Loucy (cell line): ENCODE results near the gene RNF4.
"Not testable (repeated sequence)": the region's sequence is repeated elsewhere in the genome, so short reads cannot be mapped to it uniquely, and the experiment has no call there.

Experiments used
- EZH2phosphoT487 ChIP-seq: fragments of 200-600 bp; IDR thresholded peaks from 2 replicates; pipeline ENCODE4 v1.6.1; 2018; ENCODE audit warnings: antibody characterized with exemption, mild to moderate bottlenecking, moderate library complexity, borderline replicate concordance
- TF ChIP-seq, protein P1 (sequence below): fragments of 200-600 bp; sonication (generic); conservative IDR thresholded peaks from 2 replicates; pipeline ENCODE4 v1.5.1; 2014; ENCODE audit warnings: mild to moderate bottlenecking, antibody characterized with exemption, low read length

DNA sequence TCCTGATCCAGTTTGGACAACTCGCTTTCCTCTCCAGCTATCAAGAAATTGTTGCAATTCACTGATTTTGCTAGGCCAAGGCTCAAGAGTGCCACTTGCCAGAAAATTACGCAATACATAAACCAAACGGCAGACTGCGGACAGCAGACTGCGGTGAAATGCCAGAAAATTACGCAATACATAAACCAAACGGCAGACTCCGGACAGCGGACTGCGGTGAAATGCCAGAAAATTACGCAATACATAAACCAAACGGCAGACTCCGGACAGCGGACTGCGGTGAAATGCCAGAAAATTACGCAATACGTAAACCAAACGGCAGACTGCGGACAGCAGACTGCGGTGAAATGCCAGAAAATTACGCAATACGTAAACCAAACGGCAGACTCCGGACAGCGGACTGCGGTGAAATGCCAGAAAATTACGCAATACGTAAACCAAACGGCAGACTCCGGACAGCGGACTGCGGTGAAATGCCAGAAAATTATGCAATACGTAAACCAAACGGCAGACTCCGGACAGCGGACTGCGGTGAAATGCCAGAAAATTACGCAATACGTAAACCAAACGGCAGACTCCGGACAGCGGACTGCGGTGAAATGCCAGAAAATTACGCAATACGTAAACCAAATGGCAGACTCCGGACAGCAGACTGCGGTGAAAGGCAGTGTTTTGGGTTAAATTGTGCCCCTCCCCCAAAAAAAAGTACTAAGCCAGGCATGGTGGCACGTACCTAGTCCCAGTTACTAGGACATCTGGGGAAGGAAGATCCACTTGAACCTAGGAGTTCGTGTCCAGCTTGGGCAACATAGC is 38.8 kb upstream of the RNF4 start:
- not testable (repeated sequence) for TF ChIP-seq EZH2phosphoT487
- TF ChIP-seq, protein P1, sequence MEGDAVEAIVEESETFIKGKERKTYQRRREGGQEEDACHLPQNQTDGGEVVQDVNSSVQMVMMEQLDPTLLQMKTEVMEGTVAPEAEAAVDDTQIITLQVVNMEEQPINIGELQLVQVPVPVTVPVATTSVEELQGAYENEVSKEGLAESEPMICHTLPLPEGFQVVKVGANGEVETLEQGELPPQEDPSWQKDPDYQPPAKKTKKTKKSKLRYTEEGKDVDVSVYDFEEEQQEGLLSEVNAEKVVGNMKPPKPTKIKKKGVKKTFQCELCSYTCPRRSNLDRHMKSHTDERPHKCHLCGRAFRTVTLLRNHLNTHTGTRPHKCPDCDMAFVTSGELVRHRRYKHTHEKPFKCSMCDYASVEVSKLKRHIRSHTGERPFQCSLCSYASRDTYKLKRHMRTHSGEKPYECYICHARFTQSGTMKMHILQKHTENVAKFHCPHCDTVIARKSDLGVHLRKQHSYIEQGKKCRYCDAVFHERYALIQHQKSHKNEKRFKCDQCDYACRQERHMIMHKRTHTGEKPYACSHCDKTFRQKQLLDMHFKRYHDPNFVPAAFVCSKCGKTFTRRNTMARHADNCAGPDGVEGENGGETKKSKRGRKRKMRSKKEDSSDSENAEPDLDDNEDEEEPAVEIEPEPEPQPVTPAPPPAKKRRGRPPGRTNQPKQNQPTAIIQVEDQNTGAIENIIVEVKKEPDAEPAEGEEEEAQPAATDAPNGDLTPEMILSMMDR: not testable (repeated sequence)
